Uterus (tissue), 2 donors: ENCODE data around the gene STK11.

Experiments used
- POLR2A ChIP-seq, 2 donors: fragments of 450-650 bp; IDR thresholded peaks; one replicate each; pipeline ENCODE4 v1.6.1; 2016; ENCODE audit warnings: antibody characterized with exemption in 2 of 2, mild to moderate bottlenecking in 1 of 2, moderate library complexity in 1 of 2
- TF ChIP-seq, protein P1 (sequence below), 4 experiments: fragments of 200-600 bp in 2 of 4; fragments of 450-650 bp in 2 of 4; sonication (generic) in 2 of 4; IDR thresholded peaks; one replicate each; pipeline ENCODE4 v1.5.1; 2016 to 2019; ENCODE audit warnings: antibody characterized with exemption in 4 of 4, mild to moderate bottlenecking in 2 of 4, moderate library complexity in 1 of 4

DNA sequence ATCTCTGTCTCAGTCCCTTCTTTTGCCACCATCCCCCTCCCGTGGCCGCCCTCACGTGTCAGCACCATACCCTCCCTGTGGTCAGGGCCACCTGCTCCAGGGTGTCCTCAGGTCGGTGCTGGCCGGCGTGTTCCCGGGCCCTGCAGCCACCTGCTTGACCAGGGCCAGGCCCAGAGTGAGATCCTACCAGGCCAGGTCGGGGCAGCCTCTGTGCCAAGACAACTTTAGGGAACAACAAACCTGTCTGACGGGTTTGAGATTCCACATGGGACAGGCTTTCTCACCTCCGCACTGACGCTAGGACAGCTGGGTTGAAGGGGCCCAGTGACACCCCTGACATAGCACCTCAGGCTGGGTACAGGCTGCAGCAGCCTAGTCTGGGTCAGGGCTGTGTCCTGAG, 24.0 kb upstream of the STK11 start:
- TF ChIP-seq, protein P1, sequence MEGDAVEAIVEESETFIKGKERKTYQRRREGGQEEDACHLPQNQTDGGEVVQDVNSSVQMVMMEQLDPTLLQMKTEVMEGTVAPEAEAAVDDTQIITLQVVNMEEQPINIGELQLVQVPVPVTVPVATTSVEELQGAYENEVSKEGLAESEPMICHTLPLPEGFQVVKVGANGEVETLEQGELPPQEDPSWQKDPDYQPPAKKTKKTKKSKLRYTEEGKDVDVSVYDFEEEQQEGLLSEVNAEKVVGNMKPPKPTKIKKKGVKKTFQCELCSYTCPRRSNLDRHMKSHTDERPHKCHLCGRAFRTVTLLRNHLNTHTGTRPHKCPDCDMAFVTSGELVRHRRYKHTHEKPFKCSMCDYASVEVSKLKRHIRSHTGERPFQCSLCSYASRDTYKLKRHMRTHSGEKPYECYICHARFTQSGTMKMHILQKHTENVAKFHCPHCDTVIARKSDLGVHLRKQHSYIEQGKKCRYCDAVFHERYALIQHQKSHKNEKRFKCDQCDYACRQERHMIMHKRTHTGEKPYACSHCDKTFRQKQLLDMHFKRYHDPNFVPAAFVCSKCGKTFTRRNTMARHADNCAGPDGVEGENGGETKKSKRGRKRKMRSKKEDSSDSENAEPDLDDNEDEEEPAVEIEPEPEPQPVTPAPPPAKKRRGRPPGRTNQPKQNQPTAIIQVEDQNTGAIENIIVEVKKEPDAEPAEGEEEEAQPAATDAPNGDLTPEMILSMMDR (IDR thresholded peaks at IDR 0.05) = no peak
- TF ChIP-seq POLR2A (IDR thresholded peaks at IDR 0.05) = no peak
